KMS-11 (cell line): ENCODE measurements around the gene DHX30.
"Not testable (repeated sequence)": the region's sequence is repeated elsewhere in the genome, so short reads cannot be mapped to it uniquely, and the experiment has no call there.

Experiments
- H2AFZ ChIP-seq: fragments of 200-600 bp; sonication (generic); 2 replicates; pipeline ENCODE4 v1.6.1; 2016; ENCODE audit warnings: antibody characterized with exemption, mixed run types, low read depth
- H3K27ac ChIP-seq: fragments of 200-600 bp; sonication (generic); 2 replicates; pipeline ENCODE4 v1.6.1; 2016; ENCODE audit warnings: mild to moderate bottlenecking, mixed run types
- H3K27me3 ChIP-seq: fragments of 200-600 bp; sonication (generic); 2 replicates; pipeline ENCODE4 v1.6.1; 2017; ENCODE audit warnings: mild to moderate bottlenecking, low read depth, mixed run types, moderate library complexity; ENCODE audit not compliant: insufficient read depth
- H3K36me3 ChIP-seq: fragments of 200-600 bp; sonication (generic); 2 replicates; pipeline ENCODE4 v1.6.1; 2017; ENCODE audit warnings: mild to moderate bottlenecking, mixed run types; ENCODE audit not compliant: insufficient read depth
- H3K4me1 ChIP-seq: fragments of 200-600 bp; sonication (generic); 2 replicates; pipeline ENCODE4 v1.6.1; 2016; ENCODE audit warnings: mild to moderate bottlenecking, low read depth, mixed run types; ENCODE audit not compliant: poor library complexity, severe bottlenecking
- H3K4me2 ChIP-seq: fragments of 200-600 bp; sonication (generic); 2 replicates; pipeline ENCODE4 v1.7.0; 2016; ENCODE audit warnings: mild to moderate bottlenecking, mixed run types
- H3K4me3 ChIP-seq: fragments of 200-600 bp; sonication (generic); IDR thresholded peaks from 2 replicates; pipeline ENCODE4 v1.6.1; 2017; ENCODE audit warnings: low read depth, low read length, mixed read lengths; ENCODE audit not compliant: insufficient read depth
- H3K79me2 ChIP-seq: fragments of 200-600 bp; sonication (generic); 2 replicates; pipeline ENCODE4 v1.6.1; 2016; ENCODE audit warnings: low read depth, mixed run types; ENCODE audit not compliant: insufficient read depth
- H3K9ac ChIP-seq: fragments of 200-600 bp; sonication (generic); 2 replicates; pipeline ENCODE4 v1.6.1; 2016; ENCODE audit warnings: mild to moderate bottlenecking, mixed run types
- H4K20me1 ChIP-seq: fragments of 200-600 bp; sonication (generic); 2 replicates; pipeline ENCODE4 v1.6.1; 2016; ENCODE audit warnings: mild to moderate bottlenecking, mixed run types; ENCODE audit not compliant: insufficient read depth
- TF ChIP-seq, protein P1 (sequence below): fragments of 200-600 bp; sonication (generic); conservative IDR thresholded peaks from 2 replicates; pipeline ENCODE4 v1.6.1; 2017; ENCODE audit warnings: low read depth, mild to moderate bottlenecking, antibody characterized with exemption, low read length, moderate library complexity, mixed read lengths

Gene DHX30

DNA sequence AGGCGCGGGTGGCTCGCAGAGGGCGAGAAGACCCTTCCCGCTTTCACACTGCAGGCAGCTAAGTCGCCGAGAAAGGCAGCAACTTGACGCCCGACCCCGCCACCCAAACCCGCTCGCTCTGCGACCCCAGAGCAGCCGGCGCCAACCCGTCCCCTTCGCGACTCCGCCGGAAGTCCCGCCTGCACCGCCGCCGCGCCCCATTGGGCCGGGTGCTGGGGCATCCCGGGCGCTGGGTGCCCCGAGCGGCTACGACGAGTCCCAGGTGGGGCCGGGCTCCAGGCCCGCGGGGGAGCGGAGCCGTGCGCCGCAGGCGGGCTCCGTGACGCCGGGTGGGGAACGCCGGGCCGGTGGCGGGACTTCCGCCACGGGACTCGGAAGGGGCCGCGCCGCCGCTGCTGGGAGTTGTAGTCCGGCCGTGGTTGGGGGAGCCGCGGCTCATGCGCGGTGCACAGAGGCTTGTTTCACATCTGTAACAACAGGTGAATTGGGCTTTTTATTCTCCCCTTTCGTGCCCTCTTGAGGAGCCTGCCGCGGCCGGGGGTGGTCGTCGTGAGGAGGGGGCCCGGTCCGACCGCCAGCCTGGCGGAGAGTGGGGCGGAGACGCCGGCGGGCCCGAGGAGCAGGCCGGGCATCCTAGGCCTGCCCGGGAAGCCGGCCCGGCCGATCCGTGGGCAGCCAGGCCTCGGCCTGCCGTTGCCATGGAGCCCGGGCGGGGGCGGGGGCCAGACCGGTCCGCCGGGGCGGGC is at the start of gene DHX30:
DHX30 (plus strand) TSS at position 405 of the 746 bp plus-strand sequence. CDS start 7,546 bp downstream, outside the sequence.
- Histone ChIP-seq H2AFZ (peak within 1 kb of the TSS; percentile 75), H3K27me3 (no peaks in the 10 kb centered on the region), H3K4me2 (peak within 1 kb of the TSS; percentile 76), H3K36me3 (no peaks in the 10 kb centered on the region), H3K9ac (peak within 1 kb of the TSS; percentile 63), H3K79me2 (no peaks in the 10 kb centered on the region; the same call in 1 of the 2 replicates), H3K4me1 (peaks cover 14% of the 10 kb centered on the region), H4K20me1 (no peaks in the 10 kb centered on the region), H3K27ac (peak within 1 kb of the TSS; percentile 60), H3K4me3 (peak within 1 kb of the TSS; percentile 14)
- TF ChIP-seq, protein P1, sequence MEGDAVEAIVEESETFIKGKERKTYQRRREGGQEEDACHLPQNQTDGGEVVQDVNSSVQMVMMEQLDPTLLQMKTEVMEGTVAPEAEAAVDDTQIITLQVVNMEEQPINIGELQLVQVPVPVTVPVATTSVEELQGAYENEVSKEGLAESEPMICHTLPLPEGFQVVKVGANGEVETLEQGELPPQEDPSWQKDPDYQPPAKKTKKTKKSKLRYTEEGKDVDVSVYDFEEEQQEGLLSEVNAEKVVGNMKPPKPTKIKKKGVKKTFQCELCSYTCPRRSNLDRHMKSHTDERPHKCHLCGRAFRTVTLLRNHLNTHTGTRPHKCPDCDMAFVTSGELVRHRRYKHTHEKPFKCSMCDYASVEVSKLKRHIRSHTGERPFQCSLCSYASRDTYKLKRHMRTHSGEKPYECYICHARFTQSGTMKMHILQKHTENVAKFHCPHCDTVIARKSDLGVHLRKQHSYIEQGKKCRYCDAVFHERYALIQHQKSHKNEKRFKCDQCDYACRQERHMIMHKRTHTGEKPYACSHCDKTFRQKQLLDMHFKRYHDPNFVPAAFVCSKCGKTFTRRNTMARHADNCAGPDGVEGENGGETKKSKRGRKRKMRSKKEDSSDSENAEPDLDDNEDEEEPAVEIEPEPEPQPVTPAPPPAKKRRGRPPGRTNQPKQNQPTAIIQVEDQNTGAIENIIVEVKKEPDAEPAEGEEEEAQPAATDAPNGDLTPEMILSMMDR: no peak

GRCh38 chr3:47758261-47759025 is 44.5 kb upstream of the DHX30 start:
- TF ChIP-seq, protein P1: no peak

GRCh38 chr3:47760207-47760606 is 42.7 kb upstream of the DHX30 start:
- not testable (repeated sequence) for H3K27me3 ChIP-seq, H3K4me3 ChIP-seq, H3K27ac ChIP-seq, H3K4me2 ChIP-seq, H3K9ac ChIP-seq, H3K36me3 ChIP-seq, H2AFZ ChIP-seq, H3K79me2 ChIP-seq, H4K20me1 ChIP-seq
- peaks cover 13% of the 10 kb centered on the region for H3K4me1 ChIP-seq

More at GRCh38 chr3:47758261-47759025, 44.5 kb upstream of the DHX30 start:
- H3K79me2 ChIP-seq: peaks cover 11% of the 10 kb centered on the region
- peaks cover 13% of the 10 kb centered on the region for H3K4me1 ChIP-seq
- H3K27me3 ChIP-seq: no peaks in the 10 kb centered on the region
- H2AFZ ChIP-seq: no peak overlapping the region
- H3K4me3 ChIP-seq: no peak overlapping the region
- no peak overlapping the region for H3K27ac ChIP-seq
- no peak overlapping the region for H3K9ac ChIP-seq
- H3K36me3 ChIP-seq: no peaks in the 10 kb centered on the region
- no peaks in the 10 kb centered on the region for H4K20me1 ChIP-seq
- no peak overlapping the region for H3K4me2 ChIP-seq

DNA sequence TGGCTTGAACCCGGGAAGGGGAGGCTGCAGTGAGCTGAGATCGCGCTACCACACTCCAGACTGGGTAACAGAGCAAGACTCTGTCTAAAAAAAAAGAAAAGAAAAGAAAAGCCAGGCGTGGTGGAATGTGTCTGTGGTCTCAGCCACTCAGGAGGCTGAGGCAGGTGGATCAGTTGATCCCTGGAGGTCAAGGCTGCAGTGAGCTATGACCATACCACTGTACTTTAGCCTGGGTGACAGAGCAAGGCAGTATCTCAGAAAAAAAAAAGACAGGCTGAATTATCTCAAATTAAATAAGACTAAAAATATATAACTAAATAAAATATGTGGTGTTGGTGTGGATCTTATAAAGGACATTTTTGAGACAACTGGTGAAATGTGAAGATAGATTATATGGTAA is 41.9 kb upstream of the DHX30 start:
- Histone ChIP-seq H3K36me3 (no peaks in the 10 kb centered on the region), H3K27me3 (no peaks in the 10 kb centered on the region), H2AFZ (no peak overlapping the region), H3K4me1 (peaks cover 13% of the 10 kb centered on the region), H4K20me1 (no peaks in the 10 kb centered on the region), H3K9ac (no peak overlapping the region), H3K79me2 (no peaks in the 10 kb centered on the region), H3K4me3 (no peak overlapping the region), H3K4me2 (no peak overlapping the region), H3K27ac (no peak overlapping the region)
- TF ChIP-seq, protein P1: no peak
